ENCODE measurements around the gene ADAMTS2.

GRCh38 chr5:179241175-179241574 is 104.1 kb downstream of the ADAMTS2 start:
- TF ChIP-seq CTCF (IDR thresholded peaks at IDR 0.05) (no peak), POLR2A (IDR thresholded peaks at IDR 0.05) (no peak)
